K562 (cell line): ENCODE measurements around the gene TTL. TPM values are rescaled to one million over a fixed set of nuclear protein-coding genes. Genes with fewer than 3 reads are reported as not detected.

ENCODE experiments used
- ATF7 ChIP-seq: fragments of 450-650 bp; IDR thresholded peaks from 2 replicates; pipeline ENCODE4 v1.7.1; 2014; ENCODE audit warnings: mild to moderate bottlenecking, moderate library complexity
- BRD9 ChIP-seq: fragments of 450-650 bp; IDR thresholded peaks from 2 replicates; pipeline ENCODE4 v1.6.1; 2018; ENCODE audit warnings: low read depth; ENCODE audit not compliant: partially characterized antibody
- CCNT2 ChIP-seq: IDR thresholded peaks from 2 replicates; pipeline ENCODE4 v1.6.1; 2011; ENCODE audit warnings: borderline replicate concordance, low read depth, mild to moderate bottlenecking, moderate library complexity, mixed read lengths, low read length; ENCODE audit not compliant: insufficient read length; ENCODE audit errors: extremely low read depth
- ETV6 ChIP-seq, 3 experiments: fragments of 150-350 bp in 1 of 3; sonication (generic) in 1 of 3; formaldehyde crosslinking in 1 of 3; IDR thresholded peaks; 2 replicates each; pipeline versions ENCODE4 v1.6.1 to v1.8.0; 2014 to 2022; ENCODE audit warnings: borderline replicate concordance in 2 of 3, low read depth in 2 of 3, antibody characterized with exemption in 1 of 3, low read length in 1 of 3, mild to moderate bottlenecking in 1 of 3, missing genetic modification reagents in 1 of 3
- FOS ChIP-seq: IDR thresholded peaks from 3 replicates; pipeline ENCODE4 v1.6.1; 2011; ENCODE audit not compliant: insufficient read length; ENCODE audit errors: extremely low read depth
- GTF2E2 ChIP-seq: fragments of 200-800 bp; sonication (Bioruptor generic); IDR thresholded peaks from 2 replicates; pipeline ENCODE4 v1.6.1; 2016; ENCODE audit warnings: missing genetic modification characterization, missing compliant biosample characterization
- HDAC1 ChIP-seq, 2 experiments: fragments of 450-650 bp; IDR thresholded peaks; 2 replicates each; pipeline ENCODE4 v1.6.1; 2016 to 2017; ENCODE audit warnings: inconsistent platforms in 1 of 2, mild to moderate bottlenecking in 1 of 2, moderate library complexity in 1 of 2
- LCOR ChIP-seq: sonication (generic); formaldehyde crosslinking; IDR thresholded peaks from 2 replicates; pipeline ENCODE4 v1.8.0; 2022; ENCODE audit warnings: mild to moderate bottlenecking, missing genetic modification reagents
- NR1H2 ChIP-seq: sonication (generic); formaldehyde crosslinking; IDR thresholded peaks from 2 replicates; pipeline ENCODE4 v1.4.0; 2020; ENCODE audit warnings: mild to moderate bottlenecking, missing genetic modification reagents
- SMAD3 ChIP-seq: fragments of 450-650 bp; formaldehyde crosslinking; conservative IDR thresholded peaks from 2 replicates; pipeline ENCODE4 v1.4.0; 2020; ENCODE audit warnings: mild to moderate bottlenecking
- SMARCC2 ChIP-seq: fragments of 450-650 bp; IDR thresholded peaks from 2 replicates; pipeline ENCODE4 v1.6.1; 2017; ENCODE audit warnings: antibody characterized with exemption, moderate library complexity, mild to moderate bottlenecking, low read depth
- TGIF2 ChIP-seq: sonication (generic); formaldehyde crosslinking; IDR thresholded peaks from 2 replicates; pipeline ENCODE4 v1.8.1; 2022; ENCODE audit warnings: mild to moderate bottlenecking, missing genetic modification reagents, moderate library complexity
- U2AF2 ChIP-seq: fragments of 200-400 bp; formaldehyde crosslinking; optimal IDR thresholded peaks from 2 replicates; pipeline ENCODE3; 2017; ENCODE audit warnings: low read depth, mild to moderate bottlenecking, low read length
- ZEB2 ChIP-seq: fragments of 450-650 bp; IDR thresholded peaks from 2 replicates; pipeline ENCODE4 v1.6.1; 2016
- ZNF143 ChIP-seq: sonication (generic); formaldehyde crosslinking; IDR thresholded peaks from 2 replicates; pipeline ENCODE4 v1.9.0; 2022; ENCODE audit warnings: mild to moderate bottlenecking, missing genetic modification reagents
- ZNF766 ChIP-seq: fragments of 200-800 bp; sonication (Bioruptor generic); conservative IDR thresholded peaks from 2 replicates; pipeline ENCODE4 v1.6.1; 2016; ENCODE audit warnings: missing genetic modification characterization, missing compliant biosample characterization
- polyA plus RNA-seq, 8 experiments: library from polyadenylated mRNA; depleted of rRNA in 4 of 8; stranded (reverse) in 5 of 8; unstranded in 3 of 8; fragments of >200 nt; fragmentation: Nextera tagmentation in 2 of 8; fragmentation: Illumina TruSeq in 1 of 8; extraction: Ambion mirVana in 2 of 8; extraction: Trizol in 1 of 8; gene quantifications; 2 replicates each; pipeline versions ENCODE4 v1.2.1 to v1.2.3, GENCODE V29; 2011 to 2014; ENCODE audit warnings: inconsistent platforms in 1 of 8, missing spikeins in 1 of 8
- total RNA-seq, 7 experiments: library from RNA; depleted of rRNA in 6 of 7; stranded (reverse); fragments of >200 nt in 6 of 7; fragmentation: Illumina TruSeq in 2 of 7; extraction: Trizol in 2 of 7; gene quantifications; 2 replicates each; pipeline versions ENCODE4 v1.2.1 to v1.2.3, GENCODE V29; 2011 to 2021; ENCODE audit warnings: low replicate concordance in 1 of 7
- TF ChIP-seq, protein P1 (sequence below): sonication (generic); formaldehyde crosslinking; IDR thresholded peaks from 2 replicates; pipeline ENCODE4 v1.8.0; 2023; ENCODE audit warnings: mild to moderate bottlenecking, missing genetic modification reagents
- TF ChIP-seq, protein P2 (sequence below): fragments of 450-650 bp; formaldehyde crosslinking; IDR thresholded peaks from 2 replicates; pipeline ENCODE4 v1.4.0; 2022; ENCODE audit warnings: missing genetic modification characterization
- TF ChIP-seq, protein P3 (sequence below): fragments of 450-650 bp; formaldehyde crosslinking; IDR thresholded peaks from 2 replicates; pipeline ENCODE4 v1.4.0; 2022; ENCODE audit warnings: missing genetic modification characterization
- TF ChIP-seq, protein P4 (sequence below): fragments of 250-450 bp; sonication (Bioruptor Pico); IDR thresholded peaks from 2 replicates; pipeline ENCODE4 v1.9.0; 2021; ENCODE audit warnings: mild to moderate bottlenecking

Gene TTL
- total and polyA plus RNA-seq, 9 of the 15 experiments (the other 6 are each of a cell fraction or from before 2014, with no cell fraction given): 9.4 to 54.4 (median 34.9) TPM

DNA sequence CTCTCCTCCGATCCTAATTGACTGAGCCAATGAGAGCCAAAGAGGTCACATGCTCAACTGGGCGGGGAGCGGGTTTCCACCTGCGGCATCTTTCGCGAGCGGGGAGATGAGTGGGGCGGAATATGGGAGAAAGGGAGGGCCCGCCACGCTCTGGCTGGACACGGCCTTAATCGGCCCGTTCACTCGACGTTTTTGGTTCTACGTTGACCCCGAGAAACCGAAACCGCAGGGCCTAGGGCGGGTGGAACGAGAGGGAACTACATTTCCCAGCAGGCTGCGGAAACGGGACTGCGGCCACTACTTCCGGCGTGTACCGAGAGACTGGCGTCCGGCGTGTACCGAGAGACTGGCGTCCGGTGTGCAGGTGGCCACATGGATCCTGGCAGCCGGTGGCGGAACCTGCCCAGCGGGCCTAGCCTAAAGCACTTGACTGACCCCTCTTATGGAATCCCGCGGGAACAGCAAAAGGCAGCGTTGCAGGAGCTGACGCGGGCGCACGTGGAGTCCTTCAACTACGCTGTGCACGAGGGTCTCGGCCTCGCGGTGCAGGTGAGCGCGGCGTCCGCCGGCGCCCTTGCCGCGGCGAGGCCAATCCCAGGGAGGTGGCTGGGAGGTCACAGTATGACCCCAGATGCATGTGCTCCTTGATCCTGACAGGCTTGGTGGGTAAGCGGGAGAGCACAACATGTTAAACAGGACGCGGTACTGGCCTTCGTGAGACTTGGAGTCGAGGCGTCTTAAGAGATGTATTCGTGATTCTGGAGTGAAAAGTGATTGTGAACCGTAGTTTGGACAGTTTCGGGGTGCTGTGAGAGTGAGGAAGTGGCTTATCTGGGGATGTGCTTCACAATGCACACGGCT is 60.4 kb downstream of the TTL start, which contains the start of gene POLR1B (continued):
- TF ChIP-seq NR1H2 (CRISPR knock-in tag): no peak
- TF ChIP-seq ZNF143 (CRISPR knock-in tag): peak; percentile 99
- TF ChIP-seq, protein P1, sequence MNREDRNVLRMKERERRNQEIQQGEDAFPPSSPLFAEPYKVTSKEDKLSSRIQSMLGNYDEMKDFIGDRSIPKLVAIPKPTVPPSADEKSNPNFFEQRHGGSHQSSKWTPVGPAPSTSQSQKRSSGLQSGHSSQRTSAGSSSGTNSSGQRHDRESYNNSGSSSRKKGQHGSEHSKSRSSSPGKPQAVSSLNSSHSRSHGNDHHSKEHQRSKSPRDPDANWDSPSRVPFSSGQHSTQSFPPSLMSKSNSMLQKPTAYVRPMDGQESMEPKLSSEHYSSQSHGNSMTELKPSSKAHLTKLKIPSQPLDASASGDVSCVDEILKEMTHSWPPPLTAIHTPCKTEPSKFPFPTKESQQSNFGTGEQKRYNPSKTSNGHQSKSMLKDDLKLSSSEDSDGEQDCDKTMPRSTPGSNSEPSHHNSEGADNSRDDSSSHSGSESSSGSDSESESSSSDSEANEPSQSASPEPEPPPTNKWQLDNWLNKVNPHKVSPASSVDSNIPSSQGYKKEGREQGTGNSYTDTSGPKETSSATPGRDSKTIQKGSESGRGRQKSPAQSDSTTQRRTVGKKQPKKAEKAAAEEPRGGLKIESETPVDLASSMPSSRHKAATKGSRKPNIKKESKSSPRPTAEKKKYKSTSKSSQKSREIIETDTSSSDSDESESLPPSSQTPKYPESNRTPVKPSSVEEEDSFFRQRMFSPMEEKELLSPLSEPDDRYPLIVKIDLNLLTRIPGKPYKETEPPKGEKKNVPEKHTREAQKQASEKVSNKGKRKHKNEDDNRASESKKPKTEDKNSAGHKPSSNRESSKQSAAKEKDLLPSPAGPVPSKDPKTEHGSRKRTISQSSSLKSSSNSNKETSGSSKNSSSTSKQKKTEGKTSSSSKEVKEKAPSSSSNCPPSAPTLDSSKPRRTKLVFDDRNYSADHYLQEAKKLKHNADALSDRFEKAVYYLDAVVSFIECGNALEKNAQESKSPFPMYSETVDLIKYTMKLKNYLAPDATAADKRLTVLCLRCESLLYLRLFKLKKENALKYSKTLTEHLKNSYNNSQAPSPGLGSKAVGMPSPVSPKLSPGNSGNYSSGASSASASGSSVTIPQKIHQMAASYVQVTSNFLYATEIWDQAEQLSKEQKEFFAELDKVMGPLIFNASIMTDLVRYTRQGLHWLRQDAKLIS (CRISPR knock-in tag): peak; percentile 83; the same call in 1 of the 2 replicates
- TF ChIP-seq, protein P2, sequence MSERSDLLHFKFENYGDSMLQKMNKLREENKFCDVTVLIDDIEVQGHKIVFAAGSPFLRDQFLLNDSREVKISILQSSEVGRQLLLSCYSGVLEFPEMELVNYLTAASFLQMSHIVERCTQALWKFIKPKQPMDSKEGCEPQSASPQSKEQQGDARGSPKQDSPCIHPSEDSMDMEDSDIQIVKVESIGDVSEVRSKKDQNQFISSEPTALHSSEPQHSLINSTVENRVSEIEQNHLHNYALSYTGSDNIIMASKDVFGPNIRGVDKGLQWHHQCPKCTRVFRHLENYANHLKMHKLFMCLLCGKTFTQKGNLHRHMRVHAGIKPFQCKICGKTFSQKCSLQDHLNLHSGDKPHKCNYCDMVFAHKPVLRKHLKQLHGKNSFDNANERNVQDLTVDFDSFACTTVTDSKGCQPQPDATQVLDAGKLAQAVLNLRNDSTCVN (CRISPR knock-in tag): 0 out of 2 replicates have a peak, but pooled peaks have one; percentile 68
- TF ChIP-seq CCNT2: no peak
- TF ChIP-seq ETV6 (IDR thresholded peaks at IDR 0.05; ENCODE audit: borderline replicate concordance in 1 of 2, low read depth in 2 of 2, low read length in 1 of 2): peak in 1 of 2 experiments; percentile 5; a peak in 1 of 4 replicates
- TF ChIP-seq ETV6 (CRISPR knock-in tag; IDR thresholded peaks at IDR 0.05; ENCODE audit: borderline replicate concordance): peak; percentile 11; the same call in 1 of the 2 replicates
- TF ChIP-seq GTF2E2 (tag): no peak
- no peak for TF ChIP-seq BRD9
- TF ChIP-seq FOS: no peak
- no peak for TF ChIP-seq U2AF2
- TF ChIP-seq, protein P3, sequence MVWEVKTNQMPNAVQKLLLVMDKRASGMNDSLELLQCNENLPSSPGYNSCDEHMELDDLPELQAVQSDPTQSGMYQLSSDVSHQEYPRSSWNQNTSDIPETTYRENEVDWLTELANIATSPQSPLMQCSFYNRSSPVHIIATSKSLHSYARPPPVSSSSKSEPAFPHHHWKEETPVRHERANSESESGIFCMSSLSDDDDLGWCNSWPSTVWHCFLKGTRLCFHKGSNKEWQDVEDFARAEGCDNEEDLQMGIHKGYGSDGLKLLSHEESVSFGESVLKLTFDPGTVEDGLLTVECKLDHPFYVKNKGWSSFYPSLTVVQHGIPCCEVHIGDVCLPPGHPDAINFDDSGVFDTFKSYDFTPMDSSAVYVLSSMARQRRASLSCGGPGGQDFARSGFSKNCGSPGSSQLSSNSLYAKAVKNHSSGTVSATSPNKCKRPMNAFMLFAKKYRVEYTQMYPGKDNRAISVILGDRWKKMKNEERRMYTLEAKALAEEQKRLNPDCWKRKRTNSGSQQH (CRISPR knock-in tag): no peak
- TF ChIP-seq ZEB2: peak; percentile 80
- 0 out of 2 replicates have a peak, but pooled peaks have one; percentile 11 for TF ChIP-seq SMAD3 (CRISPR knock-in tag)
- TF ChIP-seq ZNF766: peak; percentile 72
- TF ChIP-seq, protein P4, sequence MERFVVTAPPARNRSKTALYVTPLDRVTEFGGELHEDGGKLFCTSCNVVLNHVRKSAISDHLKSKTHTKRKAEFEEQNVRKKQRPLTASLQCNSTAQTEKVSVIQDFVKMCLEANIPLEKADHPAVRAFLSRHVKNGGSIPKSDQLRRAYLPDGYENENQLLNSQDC: no peak
- peak; percentile 99 for TF ChIP-seq TGIF2 (CRISPR knock-in tag)
- peak; percentile 86 for TF ChIP-seq LCOR
- no peak for TF ChIP-seq ATF7
- peak in 1 of 2 experiments; percentile 99; a peak in 3 of 4 replicates for TF ChIP-seq HDAC1 (IDR thresholded peaks at IDR 0.05)
- no peak for TF ChIP-seq SMARCC2
